OCI-LY3 (cell line): ENCODE results near the gene HBS1L.

Source experiments
- CTCF ChIP-seq: fragments of 200-600, 300-600 bp; sonication (generic); IDR thresholded peaks from 2 replicates; pipeline ENCODE4 v1.5.1; 2014; ENCODE audit warnings: antibody characterized with exemption, low read length, low read depth
- EZH2phosphoT487 ChIP-seq: fragments of 200-600 bp; shearing (Covaris generic); IDR thresholded peaks from 2 replicates; pipeline ENCODE4 v1.6.1; 2018; ENCODE audit warnings: antibody characterized with exemption, mixed run types, low read depth

GRCh38 chr6:134984821-134985220 is 69.8 kb downstream of the HBS1L start:
- TF ChIP-seq CTCF = no peak
- no peak for TF ChIP-seq EZH2phosphoT487
